GM18517 (cell line): ENCODE measurements around the gene ANKRD9.
"Not testable (repeated sequence)": the region's sequence is repeated elsewhere in the genome, so short reads cannot be mapped to it uniquely, and the experiment has no call there.

Experiments
- ATAC-seq: cut with Tn5 transposase; IDR thresholded peaks from one replicate; pipeline ENCODE4 v1.9.1; 2021; ENCODE audit warnings: mild to moderate bottlenecking, moderate library complexity; ENCODE audit not compliant: unreplicated experiment

Gene ANKRD9

GRCh38 chr14:102538602-102539543 lies 29.3 kb upstream of the ANKRD9 start:
- ATAC-seq, result no peak

DNA sequence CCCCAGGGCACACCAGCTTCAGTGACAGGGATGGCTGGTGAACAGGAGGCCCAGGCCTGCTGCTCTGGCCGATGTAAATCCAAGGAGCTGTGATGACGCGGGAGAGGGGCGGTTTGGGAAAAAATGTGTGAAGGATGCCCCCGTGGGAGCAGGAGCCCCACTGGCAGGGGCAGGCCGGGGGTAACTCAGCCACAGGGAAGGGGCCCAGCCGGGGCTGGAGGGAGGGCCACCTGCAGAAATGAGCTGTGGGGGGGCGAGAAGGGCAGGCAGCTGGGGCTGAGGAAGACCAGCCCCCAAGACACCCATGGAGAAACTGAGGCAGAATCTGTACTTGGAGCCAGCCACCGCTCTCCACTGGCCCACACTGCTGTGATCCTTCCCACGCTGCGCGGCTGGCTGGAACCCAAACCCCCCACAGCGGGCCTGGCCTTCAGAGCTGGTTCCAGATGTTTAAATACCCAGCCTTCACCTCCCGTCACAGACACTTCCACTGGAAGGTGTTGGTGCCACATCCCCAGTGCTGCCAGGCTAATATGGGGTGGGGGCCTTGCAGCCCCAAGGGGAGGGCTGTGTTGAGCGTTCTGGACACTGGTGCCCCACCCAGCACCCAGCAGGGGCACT lies 28.5 kb upstream of the ANKRD9 start:
- ATAC-seq, result no peak

GRCh38 chr14:102532204-102532658 lies 22.7 kb upstream of the ANKRD9 start:
- no peak for ATAC-seq

DNA sequence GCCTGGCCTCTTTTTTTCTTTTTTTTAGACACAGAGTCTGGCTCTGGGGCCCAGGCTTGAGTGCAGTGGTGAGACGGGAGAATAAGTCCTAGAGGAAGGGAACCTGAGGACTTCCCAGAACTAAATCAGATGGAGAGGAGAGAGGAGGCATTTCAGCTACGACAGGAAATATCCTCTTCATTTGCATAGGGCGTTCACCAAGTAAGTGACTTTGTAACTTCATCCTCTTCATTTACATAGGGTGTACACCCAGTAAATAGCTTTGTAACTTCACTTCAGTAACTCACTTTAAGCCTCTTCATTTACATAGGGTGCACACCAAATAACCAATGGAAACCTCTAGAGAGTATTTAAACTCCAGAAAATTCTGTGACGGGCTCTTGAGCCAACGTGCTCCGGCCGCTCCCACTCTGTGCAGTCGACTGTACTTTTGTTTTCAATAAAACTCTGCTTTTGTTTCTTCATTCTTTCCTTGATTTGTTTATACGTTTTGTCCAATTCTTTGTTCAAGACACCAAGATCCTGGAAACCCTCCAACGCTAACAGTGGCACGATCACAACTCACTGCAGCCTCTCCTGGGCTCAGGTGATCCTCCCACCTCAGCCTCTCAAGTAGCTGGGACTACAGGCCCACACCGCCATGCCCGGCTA lies 21.4 kb upstream of the ANKRD9 start:
- no peak for ATAC-seq

DNA sequence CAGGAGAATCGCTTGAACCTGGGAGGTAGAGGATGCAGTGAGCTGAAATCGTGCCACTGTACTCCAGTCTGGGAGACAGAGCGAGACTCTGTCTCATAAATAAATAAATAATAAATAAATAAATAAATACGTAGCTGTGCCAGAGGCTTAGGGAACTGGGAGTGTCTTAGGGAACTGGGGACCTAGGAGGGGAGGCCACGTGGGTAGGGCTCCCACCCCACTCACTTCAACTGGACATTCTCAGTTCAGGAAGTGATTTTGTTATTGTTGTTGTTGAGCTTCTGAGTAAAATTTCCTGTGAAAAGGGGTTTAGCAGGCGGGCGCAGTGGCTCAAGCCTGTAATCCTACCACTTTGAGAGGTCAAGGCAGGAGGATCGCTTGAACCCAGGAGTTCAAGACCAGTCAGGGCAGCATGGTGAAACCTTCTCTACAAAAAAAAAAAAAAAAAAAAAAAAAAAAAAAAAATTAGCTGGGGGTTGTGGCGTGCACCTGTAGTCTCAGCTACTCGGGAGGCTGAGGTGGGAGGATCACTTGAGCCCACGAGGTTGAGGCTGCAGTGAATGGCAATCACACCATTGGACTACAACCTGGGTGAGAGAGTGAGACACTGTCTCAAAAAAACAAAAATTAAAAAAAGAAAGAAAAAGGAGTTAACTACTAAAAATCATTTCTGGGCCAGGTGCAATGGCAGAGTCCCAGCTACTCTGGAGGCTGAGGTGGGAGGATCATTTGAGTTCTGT lies 19.0 kb upstream of the ANKRD9 start:
- ATAC-seq, result no peak

DNA sequence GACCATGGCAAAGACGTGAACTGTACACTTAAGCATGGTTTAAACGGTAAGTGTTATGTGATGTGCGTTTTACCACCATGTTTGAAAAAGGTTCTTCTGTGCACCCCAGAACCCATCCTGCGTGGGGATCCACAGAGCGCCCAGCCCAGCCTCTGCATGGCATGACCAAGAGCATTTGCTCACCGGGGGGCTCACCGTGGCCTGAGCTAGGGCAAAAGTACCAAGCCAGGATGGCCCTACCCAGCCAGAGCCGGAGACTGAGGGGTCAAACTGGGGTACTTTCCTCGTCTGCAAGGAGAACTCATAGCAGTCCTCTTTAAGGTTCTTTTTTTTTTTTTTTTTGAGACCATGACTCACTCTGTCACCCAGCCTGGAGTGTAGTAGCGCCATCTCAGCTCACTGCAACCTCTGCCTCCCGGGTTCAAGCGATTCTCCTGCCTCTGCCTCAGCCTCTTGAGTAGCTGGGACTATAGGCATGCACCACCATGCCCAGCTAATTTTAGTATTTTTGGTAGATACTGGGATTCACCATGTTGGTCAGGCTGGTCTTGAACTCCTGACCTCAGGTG lies 16.4 kb upstream of the ANKRD9 start:
- ATAC-seq, result no peak

GRCh38 chr14:102525219-102525928 lies 15.8 kb upstream of the ANKRD9 start:
- no peak for ATAC-seq

GRCh38 chr14:102524451-102525218 lies 15.1 kb upstream of the ANKRD9 start:
- ATAC-seq, result peak; percentile 96

DNA sequence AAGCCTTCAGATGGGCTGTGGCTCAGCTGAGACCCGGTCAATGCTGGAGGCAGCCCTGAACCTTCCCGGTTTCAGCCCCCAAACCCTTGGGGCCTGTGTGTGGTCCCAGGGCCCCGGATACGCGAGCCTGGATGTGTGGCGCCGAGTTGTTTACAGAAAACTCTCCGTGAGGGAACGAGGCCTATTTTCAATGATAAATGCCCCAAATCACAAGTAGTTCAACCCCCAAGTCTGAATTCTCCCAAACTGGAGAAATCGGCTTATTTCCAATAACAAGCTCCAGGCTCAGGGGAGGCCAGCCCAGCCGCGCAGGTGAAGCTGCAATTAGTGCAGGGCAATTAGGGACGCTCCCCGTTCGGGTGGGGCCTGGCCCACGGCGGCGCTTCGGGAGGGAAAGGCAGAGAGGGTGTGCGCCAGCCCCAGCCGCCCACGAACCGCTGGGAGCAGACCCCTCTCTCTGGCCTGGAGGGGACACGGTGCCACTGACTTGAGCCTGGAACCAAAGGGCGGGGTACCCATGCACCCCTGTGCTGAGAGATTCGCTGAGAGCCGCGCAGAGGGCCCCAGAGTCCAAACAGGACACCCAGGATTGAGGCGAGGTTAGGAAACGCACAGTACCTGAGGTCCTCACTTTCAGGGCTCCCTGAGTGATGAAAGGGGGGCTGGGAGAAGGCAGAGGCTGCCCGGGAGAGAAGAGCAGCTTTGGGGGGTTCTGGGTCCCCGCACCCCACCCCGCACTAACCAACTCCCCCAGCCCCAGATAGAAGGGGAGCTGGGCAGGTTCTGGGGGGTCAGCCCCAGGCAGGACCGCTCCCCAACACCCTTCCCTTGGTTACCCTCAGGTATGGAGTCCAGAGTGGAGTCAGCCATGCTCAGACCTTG lies 14.2 kb upstream of the ANKRD9 start:
- no peak for ATAC-seq

GRCh38 chr14:102523200-102523568 lies 13.6 kb upstream of the ANKRD9 start:
- ATAC-seq, result no peak

DNA sequence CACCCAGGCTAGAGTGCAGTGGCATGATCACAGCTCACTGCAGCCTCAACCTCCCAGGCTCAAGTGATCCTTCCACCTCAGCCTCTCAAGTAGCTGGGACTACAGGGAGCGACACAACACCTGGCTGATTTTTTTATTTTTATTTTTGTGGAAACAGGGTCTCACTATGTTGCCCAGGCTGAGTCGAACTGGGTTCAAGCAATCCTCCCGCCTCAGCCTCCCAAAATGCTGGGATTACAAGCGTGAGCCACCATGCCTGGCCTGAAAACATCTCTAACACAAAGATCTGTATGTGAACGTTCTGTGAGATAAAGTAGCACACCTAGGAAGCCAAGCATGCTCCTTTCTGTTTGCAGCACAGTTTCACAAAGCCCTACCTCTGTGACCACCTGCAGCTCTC lies 10.1 kb upstream of the ANKRD9 start:
- not testable (repeated sequence) for ATAC-seq

GRCh38 chr14:102518063-102518648 lies 8.6 kb upstream of the ANKRD9 start:
- no peak for ATAC-seq

- ATAC-seq, result no peak
Observed at GRCh38 chr14:102517392-102518062, 8.0 kb upstream of the ANKRD9 start.

- no peak for ATAC-seq
Observed at GRCh38 chr14:102516531-102517391, 7.2 kb upstream of the ANKRD9 start.

- no peak for ATAC-seq
Observed at GRCh38 chr14:102514987-102515733, 5.6 kb upstream of the ANKRD9 start.
